ENCODE results near the gene RPL22. TPM values are rescaled to one million over a fixed set of nuclear protein-coding genes. Genes with fewer than 3 reads are reported as not detected.

Gene RPL22
- total RNA-seq, 1 donor, result 169 TPM

DNA sequence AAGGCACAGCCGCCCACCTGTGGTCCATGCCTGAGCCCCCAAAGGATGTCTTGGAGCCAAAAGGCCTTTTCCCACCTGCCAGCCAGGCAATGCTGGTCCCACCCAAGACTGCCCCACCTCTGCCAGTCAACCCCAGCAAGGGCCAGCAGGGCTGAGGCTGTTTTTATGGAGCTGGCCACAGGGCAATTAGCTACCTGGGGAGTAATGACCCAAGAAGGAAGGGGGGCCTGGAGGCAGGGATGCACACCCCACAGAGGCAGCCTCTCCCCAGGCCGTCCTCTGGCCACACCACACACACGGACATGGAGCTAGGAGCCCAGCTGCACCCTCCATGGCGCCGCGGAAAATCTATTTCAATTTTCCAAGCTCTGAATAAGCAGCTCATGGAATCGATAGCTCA is 46.5 kb downstream of the RPL22 start:
- DNase-seq (ENCODE audit: low read depth), result no peak
- TF ChIP-seq, protein P1, sequence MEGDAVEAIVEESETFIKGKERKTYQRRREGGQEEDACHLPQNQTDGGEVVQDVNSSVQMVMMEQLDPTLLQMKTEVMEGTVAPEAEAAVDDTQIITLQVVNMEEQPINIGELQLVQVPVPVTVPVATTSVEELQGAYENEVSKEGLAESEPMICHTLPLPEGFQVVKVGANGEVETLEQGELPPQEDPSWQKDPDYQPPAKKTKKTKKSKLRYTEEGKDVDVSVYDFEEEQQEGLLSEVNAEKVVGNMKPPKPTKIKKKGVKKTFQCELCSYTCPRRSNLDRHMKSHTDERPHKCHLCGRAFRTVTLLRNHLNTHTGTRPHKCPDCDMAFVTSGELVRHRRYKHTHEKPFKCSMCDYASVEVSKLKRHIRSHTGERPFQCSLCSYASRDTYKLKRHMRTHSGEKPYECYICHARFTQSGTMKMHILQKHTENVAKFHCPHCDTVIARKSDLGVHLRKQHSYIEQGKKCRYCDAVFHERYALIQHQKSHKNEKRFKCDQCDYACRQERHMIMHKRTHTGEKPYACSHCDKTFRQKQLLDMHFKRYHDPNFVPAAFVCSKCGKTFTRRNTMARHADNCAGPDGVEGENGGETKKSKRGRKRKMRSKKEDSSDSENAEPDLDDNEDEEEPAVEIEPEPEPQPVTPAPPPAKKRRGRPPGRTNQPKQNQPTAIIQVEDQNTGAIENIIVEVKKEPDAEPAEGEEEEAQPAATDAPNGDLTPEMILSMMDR (IDR thresholded peaks at IDR 0.05; ENCODE audit: insufficient read depth, low read length), result no peak
- no peak overlapping the region for H3K4me3 ChIP-seq (ENCODE audit: low read depth, low read length)

DNA sequence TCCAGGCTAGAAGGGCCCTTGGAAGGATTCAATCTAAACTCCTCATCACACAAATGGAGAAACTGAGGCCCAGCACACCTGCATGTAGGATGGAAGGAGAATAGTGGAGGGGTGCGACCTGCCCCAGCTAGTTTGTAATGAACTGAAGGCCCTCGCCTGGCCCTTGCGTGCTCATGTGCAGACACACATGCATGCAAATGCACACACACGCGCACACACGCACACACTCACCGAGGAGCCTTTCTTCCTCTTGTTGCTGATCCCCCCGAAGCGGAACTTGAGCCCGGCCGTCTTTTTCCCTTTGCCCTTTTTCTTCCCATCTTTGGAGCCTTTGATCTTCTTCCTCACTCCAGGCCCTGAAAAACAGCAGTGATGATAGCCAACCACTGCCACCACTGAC is 47.2 kb downstream of the RPL22 start:
- no peak for DNase-seq (ENCODE audit: low read depth)
- TF ChIP-seq, protein P1 (IDR thresholded peaks at IDR 0.05; ENCODE audit: insufficient read depth, low read length), result no peak
- H3K4me3 ChIP-seq (ENCODE audit: low read depth, low read length), result no peak overlapping the region

DNA sequence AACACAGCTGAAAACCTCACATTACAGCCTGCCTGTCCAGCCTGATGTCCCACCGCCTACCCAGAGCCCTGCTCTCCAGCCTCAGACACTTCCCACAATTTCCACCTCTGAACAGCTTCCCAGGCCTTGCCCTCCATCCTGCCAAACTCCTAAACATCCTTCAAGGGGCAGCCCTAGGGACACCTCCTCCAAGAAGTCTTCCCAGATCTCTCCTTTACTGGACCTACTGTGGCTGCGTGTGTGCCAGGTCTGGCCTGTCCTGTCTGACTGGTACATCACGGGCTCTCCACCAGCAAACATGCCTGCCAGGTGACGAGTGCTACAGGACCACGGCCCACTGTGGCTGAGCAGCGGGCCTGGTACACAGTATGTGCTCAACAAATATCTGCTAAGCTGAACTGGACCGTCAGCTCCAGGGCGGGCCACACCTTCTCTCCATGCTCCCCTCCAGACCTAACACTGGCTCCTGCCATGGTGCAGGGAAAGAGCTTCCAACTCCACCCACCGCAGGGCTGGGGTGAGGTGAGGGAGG is 48.0 kb downstream of the RPL22 start:
- DNase-seq (ENCODE audit: low read depth), result no peak
- TF ChIP-seq, protein P1 (IDR thresholded peaks at IDR 0.05; ENCODE audit: insufficient read depth, low read length), result no peak
- no peak overlapping the region for H3K4me3 ChIP-seq (ENCODE audit: low read depth, low read length)

DNA sequence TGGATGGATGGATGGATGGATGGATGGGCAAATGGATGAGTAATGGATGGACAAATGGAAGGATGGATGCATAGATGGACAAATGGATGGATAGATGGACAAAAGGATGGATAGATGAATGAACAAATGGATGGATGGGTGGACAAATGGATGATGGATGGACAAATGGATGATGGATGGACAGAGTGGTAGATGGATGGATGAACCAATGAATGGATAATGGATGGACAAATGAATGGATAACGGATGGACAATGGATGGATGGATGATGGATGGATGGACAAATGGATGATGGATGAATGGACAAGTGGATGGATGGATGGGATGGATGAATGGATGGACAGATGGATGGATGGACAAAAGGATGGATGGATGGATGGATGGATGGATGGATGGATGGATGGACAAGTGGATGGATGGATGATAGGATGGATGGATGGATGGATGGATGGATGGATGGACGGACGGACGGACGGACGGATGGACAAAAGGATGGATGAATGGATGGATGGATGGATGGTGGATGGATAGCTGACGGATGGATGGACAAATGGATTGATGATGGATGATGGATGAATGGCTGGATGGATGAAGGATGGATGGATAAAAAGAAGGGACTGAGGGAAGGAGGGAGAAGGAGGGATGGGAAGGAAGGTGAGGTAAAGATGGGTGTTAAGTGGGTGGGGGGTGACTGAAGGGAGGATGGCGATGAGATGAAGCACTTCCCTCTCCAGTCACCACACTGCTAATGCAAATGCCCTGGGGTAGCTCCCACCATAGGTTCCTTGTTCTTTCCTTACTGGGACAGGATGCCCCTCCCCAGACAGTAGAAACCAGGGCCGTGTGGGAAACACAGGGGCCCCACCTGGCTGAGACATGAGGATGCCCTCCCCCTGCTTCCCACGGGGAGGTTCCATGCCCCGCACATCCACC is 49.1 kb downstream of the RPL22 start:
- no peak overlapping the region for H3K4me3 ChIP-seq (ENCODE audit: low read depth, low read length)
- TF ChIP-seq, protein P1 (IDR thresholded peaks at IDR 0.05; ENCODE audit: insufficient read depth, low read length), result no peak
- DNase-seq (ENCODE audit: low read depth), result no peak

DNA sequence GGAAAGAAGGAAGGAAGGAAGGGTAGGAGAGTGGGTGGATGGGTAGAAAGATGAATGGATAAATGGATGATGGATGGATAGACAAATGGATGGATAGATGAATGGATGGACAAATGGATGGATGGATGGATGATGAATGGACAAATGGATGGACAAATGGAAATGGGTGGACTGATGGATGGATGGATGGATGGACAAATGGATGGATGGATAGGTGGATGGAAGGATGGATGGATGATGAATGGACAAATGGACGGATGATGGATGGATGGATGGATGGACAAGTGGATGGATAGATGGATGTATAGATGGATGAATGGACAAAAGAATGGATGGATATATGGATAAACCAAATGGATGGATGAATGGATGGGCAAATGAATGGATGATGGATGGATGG is 49.8 kb downstream of the RPL22 start:
- TF ChIP-seq, protein P1 (IDR thresholded peaks at IDR 0.05; ENCODE audit: insufficient read depth, low read length), result no peak
- H3K4me3 ChIP-seq (ENCODE audit: low read depth, low read length), result no peak overlapping the region
- no peak for DNase-seq (ENCODE audit: low read depth)

DNA sequence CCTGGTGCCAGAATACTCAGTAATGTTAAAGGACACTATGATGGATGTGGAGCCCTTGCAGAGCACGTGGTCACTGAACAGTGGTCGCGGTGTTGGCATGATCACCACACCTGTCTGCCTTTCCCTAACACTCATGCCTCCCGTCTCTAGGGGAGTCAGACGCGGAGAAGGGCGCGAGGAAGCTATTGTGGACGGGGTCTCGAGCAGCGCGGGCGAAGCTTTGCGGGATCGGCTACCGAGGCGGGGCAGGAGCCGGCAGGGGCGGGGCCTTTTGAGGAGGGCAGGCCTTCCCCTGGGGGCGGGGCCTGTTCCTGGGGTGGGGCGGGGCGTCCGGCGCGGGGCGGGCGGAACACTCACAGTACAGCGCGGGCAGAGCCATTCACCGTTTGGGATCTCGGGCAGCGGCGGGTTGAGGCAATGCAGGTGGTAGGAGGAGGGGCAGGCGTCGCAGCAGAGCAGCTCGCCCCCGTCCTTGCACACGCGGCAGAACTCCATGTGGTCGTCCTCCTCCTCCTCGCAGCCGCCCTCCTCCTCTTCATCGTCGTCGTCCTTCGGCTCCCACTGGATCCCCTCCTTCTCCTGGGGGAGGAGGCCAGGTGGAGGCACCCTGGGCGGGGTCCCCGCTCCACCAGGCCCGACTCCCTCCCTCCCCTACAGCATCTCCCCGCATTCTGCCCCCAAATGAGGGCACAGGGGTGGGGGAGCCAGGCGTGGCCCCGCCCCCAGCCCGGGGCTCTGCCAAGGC is 50.7 kb downstream of the RPL22 start:
- no peak overlapping the region for H3K4me3 ChIP-seq (ENCODE audit: low read depth, low read length)
- TF ChIP-seq, protein P1 (IDR thresholded peaks at IDR 0.05; ENCODE audit: insufficient read depth, low read length), result no peak
- DNase-seq (ENCODE audit: low read depth), result no peak
